H1 (cell line): ENCODE measurements around the gene BEND4. TPM values are rescaled to one million over a fixed set of nuclear protein-coding genes. Genes with fewer than 3 reads are reported as not detected.

Experiments used
- CTBP2 ChIP-seq: IDR thresholded peaks from 2 replicates; pipeline ENCODE4 v1.7.0; 2011; ENCODE audit warnings: borderline replicate concordance, mild to moderate bottlenecking, moderate library complexity, mixed read lengths, low read length; ENCODE audit not compliant: insufficient read depth, insufficient read length
- JUND ChIP-seq: IDR thresholded peaks from 2 replicates; pipeline ENCODE4 v1.6.1; 2011; ENCODE audit warnings: mild to moderate bottlenecking, improper control_type of control experiment, low read length
- polyA plus RNA-seq, 7 experiments: library from polyadenylated mRNA; depleted of rRNA in 3 of 7; stranded (reverse) in 5 of 7; unstranded in 2 of 7; fragments of >200 nt in 5 of 7; fragments of 200-250 nt in 2 of 7; gene quantifications; 1 replicate in 5 of 7; 2 replicates in 1 of 7; 4 replicates in 1 of 7; pipeline versions ENCODE4 v1.2.1 to v1.2.3, GENCODE V29; 2011 to 2013; ENCODE audit warnings: missing spikeins in 2 of 7, mixed read lengths in 2 of 7
- total RNA-seq: library from RNA; stranded (reverse); fragmentation: NEBNext Ultra II Directional; extraction: Animal tissue kit (Norgen Biotek cat#: 25700); gene quantifications from 2 replicates; pipeline ENCODE4 v1.2.1, GENCODE V29; 2021

BEND4 gene
- total and polyA plus RNA-seq, 2 of the 8 experiments (the other 6 are each of a cell fraction or from before 2014, with no cell fraction given) = 12.2 to 45.4 TPM

- TF ChIP-seq JUND (no peak), CTBP2 (no peak)
These were observed 30.2 kb downstream of the BEND4 start (continued) for GRCh38 chr4:42122237-42122636.
